Ishikawa (cell line): Measurements from ENCODE around the gene ZMYND12.

ENCODE experiments used
- CEBPB ChIP-seq: IDR thresholded peaks from 2 replicates; pipeline ENCODE4 v1.6.1; 2012
- CREB1 ChIP-seq: IDR thresholded peaks from 2 replicates; pipeline ENCODE4 v1.6.1; 2012; ENCODE audit warnings: low read depth
- EGR1 ChIP-seq: IDR thresholded peaks from 2 replicates; pipeline ENCODE4 v1.6.1; 2012
- EP300 ChIP-seq: IDR thresholded peaks from 2 replicates; pipeline ENCODE4 v1.6.1; 2012; ENCODE audit warnings: borderline replicate concordance
- FOXM1 ChIP-seq: IDR thresholded peaks from 2 replicates; pipeline ENCODE4 v1.6.1; 2012; ENCODE audit warnings: low read depth, borderline replicate concordance
- NFIC ChIP-seq: IDR thresholded peaks from 2 replicates; pipeline ENCODE4 v1.6.1; 2012
- RAD21 ChIP-seq: IDR thresholded peaks from 2 replicates; pipeline ENCODE4 v1.6.1; 2012; ENCODE audit warnings: low read depth
- TAF1 ChIP-seq: IDR thresholded peaks from 2 replicates; pipeline ENCODE4 v1.6.1; 2012; ENCODE audit warnings: low read depth, mild to moderate bottlenecking
- TCF12 ChIP-seq: IDR thresholded peaks from 2 replicates; pipeline ENCODE4 v1.6.1; 2012; ENCODE audit warnings: low read depth
- TEAD4 ChIP-seq: IDR thresholded peaks from 2 replicates; pipeline ENCODE4 v1.6.1; 2012
- YY1 ChIP-seq: IDR thresholded peaks from 2 replicates; pipeline ENCODE4 v1.6.1; 2012; ENCODE audit warnings: low read depth
- ZBTB7A ChIP-seq: IDR thresholded peaks from 2 replicates; pipeline ENCODE4 v1.6.1; 2012; ENCODE audit warnings: low read depth
- TF ChIP-seq, protein P1 (sequence below): IDR thresholded peaks from 2 replicates; pipeline ENCODE4 v1.6.1; 2012
- TF ChIP-seq, protein P2 (sequence below): IDR thresholded peaks from 2 replicates; pipeline ENCODE4 v1.6.1; 2012
- TF ChIP-seq, protein P3 (sequence below): IDR thresholded peaks from 2 replicates; pipeline ENCODE4 v1.6.1; 2012; ENCODE audit warnings: low read depth, mild to moderate bottlenecking

Gene ZMYND12

DNA sequence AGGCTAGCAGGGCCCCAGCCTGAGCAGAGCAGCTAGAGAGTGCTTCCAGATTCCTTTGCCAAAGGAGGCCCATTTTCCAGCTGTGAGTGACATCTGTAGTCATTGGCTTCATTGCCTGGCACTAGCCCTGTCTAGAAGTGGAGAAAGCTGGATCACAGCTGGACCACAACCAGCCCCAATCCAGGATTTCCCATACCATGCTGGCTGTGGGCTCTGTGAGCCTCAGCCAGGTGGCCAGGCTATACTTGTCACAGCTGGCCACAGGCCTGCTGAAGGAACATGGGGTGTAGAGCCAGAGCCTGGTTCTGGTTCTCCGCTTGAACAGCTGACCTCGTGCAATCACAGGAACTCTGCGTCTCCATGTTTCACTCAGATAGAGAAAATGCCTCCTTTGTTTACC is 38.7 kb downstream of the ZMYND12 start:
- no peak for TF ChIP-seq ZBTB7A
- no peak for TF ChIP-seq RAD21

- TF ChIP-seq EGR1 (no peak), TCF12 (no peak), ZBTB7A (no peak), FOXM1 (no peak), CEBPB (no peak), YY1 (no peak), NFIC (no peak), CREB1 (no peak), TEAD4 (no peak)
- TF ChIP-seq, protein P1, sequence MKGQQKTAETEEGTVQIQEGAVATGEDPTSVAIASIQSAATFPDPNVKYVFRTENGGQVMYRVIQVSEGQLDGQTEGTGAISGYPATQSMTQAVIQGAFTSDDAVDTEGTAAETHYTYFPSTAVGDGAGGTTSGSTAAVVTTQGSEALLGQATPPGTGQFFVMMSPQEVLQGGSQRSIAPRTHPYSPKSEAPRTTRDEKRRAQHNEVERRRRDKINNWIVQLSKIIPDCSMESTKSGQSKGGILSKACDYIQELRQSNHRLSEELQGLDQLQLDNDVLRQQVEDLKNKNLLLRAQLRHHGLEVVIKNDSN = no peak
- TF ChIP-seq, protein P2, sequence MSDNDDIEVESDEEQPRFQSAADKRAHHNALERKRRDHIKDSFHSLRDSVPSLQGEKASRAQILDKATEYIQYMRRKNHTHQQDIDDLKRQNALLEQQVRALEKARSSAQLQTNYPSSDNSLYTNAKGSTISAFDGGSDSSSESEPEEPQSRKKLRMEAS = no peak
Measured at GRCh38 chr1:42414551-42415496, 41.0 kb downstream of the ZMYND12 start.

DNA sequence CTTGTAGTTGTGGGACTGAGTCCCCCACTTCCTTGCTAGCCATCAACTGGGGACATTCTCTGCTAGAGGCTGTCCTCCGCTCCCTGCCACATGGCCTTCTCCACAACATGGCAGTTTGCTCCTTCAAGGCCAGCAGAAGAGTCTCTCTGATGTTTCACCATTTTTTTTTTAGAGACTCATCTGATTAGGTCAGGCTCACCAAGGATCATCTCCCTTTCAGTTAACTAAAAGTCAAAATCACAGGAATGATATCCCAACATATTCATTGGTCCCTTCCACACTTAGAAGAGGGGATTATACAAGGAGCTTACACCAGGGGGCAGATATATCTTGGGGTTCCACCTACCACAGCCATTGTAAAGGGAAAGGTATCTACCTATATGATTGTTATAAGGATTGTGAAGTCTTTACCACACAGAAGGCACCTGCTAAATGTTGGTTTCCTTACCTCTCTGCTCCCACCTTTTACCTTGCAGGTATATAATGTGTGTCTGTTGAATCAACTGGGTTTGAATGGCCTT is 51.9 kb downstream of the ZMYND12 start:
- TF ChIP-seq CEBPB = no peak
- no peak for TF ChIP-seq TCF12
- TF ChIP-seq CREB1 = no peak
- TF ChIP-seq FOXM1 = no peak
- TF ChIP-seq TAF1 = no peak
- TF ChIP-seq EGR1 = no peak
- TF ChIP-seq ZBTB7A = no peak
- TF ChIP-seq, protein P3, sequence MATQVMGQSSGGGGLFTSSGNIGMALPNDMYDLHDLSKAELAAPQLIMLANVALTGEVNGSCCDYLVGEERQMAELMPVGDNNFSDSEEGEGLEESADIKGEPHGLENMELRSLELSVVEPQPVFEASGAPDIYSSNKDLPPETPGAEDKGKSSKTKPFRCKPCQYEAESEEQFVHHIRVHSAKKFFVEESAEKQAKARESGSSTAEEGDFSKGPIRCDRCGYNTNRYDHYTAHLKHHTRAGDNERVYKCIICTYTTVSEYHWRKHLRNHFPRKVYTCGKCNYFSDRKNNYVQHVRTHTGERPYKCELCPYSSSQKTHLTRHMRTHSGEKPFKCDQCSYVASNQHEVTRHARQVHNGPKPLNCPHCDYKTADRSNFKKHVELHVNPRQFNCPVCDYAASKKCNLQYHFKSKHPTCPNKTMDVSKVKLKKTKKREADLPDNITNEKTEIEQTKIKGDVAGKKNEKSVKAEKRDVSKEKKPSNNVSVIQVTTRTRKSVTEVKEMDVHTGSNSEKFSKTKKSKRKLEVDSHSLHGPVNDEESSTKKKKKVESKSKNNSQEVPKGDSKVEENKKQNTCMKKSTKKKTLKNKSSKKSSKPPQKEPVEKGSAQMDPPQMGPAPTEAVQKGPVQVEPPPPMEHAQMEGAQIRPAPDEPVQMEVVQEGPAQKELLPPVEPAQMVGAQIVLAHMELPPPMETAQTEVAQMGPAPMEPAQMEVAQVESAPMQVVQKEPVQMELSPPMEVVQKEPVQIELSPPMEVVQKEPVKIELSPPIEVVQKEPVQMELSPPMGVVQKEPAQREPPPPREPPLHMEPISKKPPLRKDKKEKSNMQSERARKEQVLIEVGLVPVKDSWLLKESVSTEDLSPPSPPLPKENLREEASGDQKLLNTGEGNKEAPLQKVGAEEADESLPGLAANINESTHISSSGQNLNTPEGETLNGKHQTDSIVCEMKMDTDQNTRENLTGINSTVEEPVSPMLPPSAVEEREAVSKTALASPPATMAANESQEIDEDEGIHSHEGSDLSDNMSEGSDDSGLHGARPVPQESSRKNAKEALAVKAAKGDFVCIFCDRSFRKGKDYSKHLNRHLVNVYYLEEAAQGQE = no peak
- no peak for TF ChIP-seq TEAD4
- no peak; the same call in 1 of the 2 replicates for TF ChIP-seq RAD21
- no peak for TF ChIP-seq EP300
- TF ChIP-seq, protein P1 = no peak
- TF ChIP-seq NFIC = no peak

- TF ChIP-seq, protein P3 = no peak
- TF ChIP-seq RAD21 = no peak
- no peak for TF ChIP-seq EGR1
- TF ChIP-seq YY1 = no peak
- TF ChIP-seq EP300 = no peak
- TF ChIP-seq, protein P2 = no peak
- TF ChIP-seq, protein P1 = no peak
- TF ChIP-seq NFIC = no peak
- no peak for TF ChIP-seq FOXM1
- no peak for TF ChIP-seq ZBTB7A
- TF ChIP-seq TCF12 = no peak
- no peak for TF ChIP-seq CREB1
- no peak for TF ChIP-seq CEBPB
- no peak for TF ChIP-seq TAF1
- no peak for TF ChIP-seq TEAD4
Measured at GRCh38 chr1:42399315-42400100, 56.3 kb downstream of the ZMYND12 start.
